ENCODE measurements around the gene CCDC88C. TPM values are rescaled to one million over a fixed set of nuclear protein-coding genes. Genes with fewer than 3 reads are reported as not detected.

CCDC88C gene
- total RNA-seq, 1 experiment from 2014 or later = 29.8 TPM

GRCh38 chr14:91351512-91351862 is 66.1 kb downstream of the CCDC88C start:
- Mint-ChIP-seq H3K27me3 (ENCODE audit: insufficient read depth, unreplicated experiment) (no peaks in the 10 kb centered on the region), H3K4me1 (ENCODE audit: low read depth, unreplicated experiment) (peaks cover 8% of the 10 kb centered on the region), H3K36me3 (ENCODE audit: insufficient read depth, unreplicated experiment) (peaks cover 7% of the 10 kb centered on the region), H3K9me3 (ENCODE audit: unreplicated experiment) (no peaks in the 10 kb centered on the region), H3K27ac (ENCODE audit: unreplicated experiment) (no peak overlapping the region), H3K4me3 (ENCODE audit: unreplicated experiment) (no peak overlapping the region)
- H3K4me1 ChIP-seq = peaks cover 12% of the 10 kb centered on the region; the same call in 1 of the 2 replicates
- no peaks in the 10 kb centered on the region for H3K27me3 ChIP-seq (replicated peaks; ENCODE audit: control insufficient read depth, insufficient read depth, low read length)
- H3K36me3 ChIP-seq (ENCODE audit: control insufficient read depth, insufficient read depth, low read length) = no peaks in the 10 kb centered on the region
- ChIA-PET POLR2A (interaction anchor here (0.6 kb wide), 1 partner anchor 403 kb away, joined by 5 read pairs; no protein-coding TSS in a partner anchor), CTCF (no interaction called here)
- intact Hi-C loops (cut with micrococcal nuclease; ENCODE audit: unreplicated experiment) = no loop called here
- TF ChIP-seq CTCF (IDR thresholded peaks at IDR 0.05; ENCODE audit: insufficient read depth in 1 of 2, low read depth in 1 of 2, low read length in 1 of 2, severe bottlenecking in 1 of 2, unreplicated experiment in 1 of 2) = no peak
- no peak for DNase-seq
- no peaks in the 10 kb centered on the region for H3K9me3 ChIP-seq
- no peak overlapping the region for H3K4me3 ChIP-seq (ENCODE audit: low read depth, low read length)
- BruUV-seq (replicated peaks) = no TSS peak

- POLR2A ChIA-PET = no interaction called here
- no peak overlapping the region for H3K27ac Mint-ChIP-seq (ENCODE audit: unreplicated experiment)
Observed at GRCh38 chr14:91350813-91351511, 66.7 kb downstream of the CCDC88C start.

GRCh38 chr14:91350483-91350812 is 67.2 kb downstream of the CCDC88C start:
- no peak overlapping the region for H3K4me3 Mint-ChIP-seq (ENCODE audit: unreplicated experiment)
- no TSS peak for BruUV-seq (replicated peaks)
- H3K27ac Mint-ChIP-seq (ENCODE audit: unreplicated experiment) = no peak overlapping the region
- H3K4me1 Mint-ChIP-seq (ENCODE audit: low read depth, unreplicated experiment) = peaks cover 8% of the 10 kb centered on the region
- DNase-seq = no peak
- Histone ChIP-seq H3K36me3 (ENCODE audit: control insufficient read depth, insufficient read depth, low read length) (no peaks in the 10 kb centered on the region), H3K9me3 (no peaks in the 10 kb centered on the region), H3K4me1 (peaks cover 12% of the 10 kb centered on the region; the same call in 1 of the 2 replicates), H3K27me3 (replicated peaks; ENCODE audit: control insufficient read depth, insufficient read depth, low read length) (no peaks in the 10 kb centered on the region), H3K4me3 (ENCODE audit: low read depth, low read length) (no peak overlapping the region)
- ChIA-PET CTCF (no interaction called here), POLR2A (no interaction called here)
- intact Hi-C loops (cut with micrococcal nuclease; ENCODE audit: unreplicated experiment) = no loop called here
- no peaks in the 10 kb centered on the region for H3K9me3 Mint-ChIP-seq (ENCODE audit: unreplicated experiment)
- no peak for TF ChIP-seq CTCF (IDR thresholded peaks at IDR 0.05; ENCODE audit: insufficient read depth in 1 of 2, low read depth in 1 of 2, low read length in 1 of 2, severe bottlenecking in 1 of 2, unreplicated experiment in 1 of 2)
- H3K36me3 Mint-ChIP-seq (ENCODE audit: insufficient read depth, unreplicated experiment) = peaks cover 7% of the 10 kb centered on the region
- no peaks in the 10 kb centered on the region for H3K27me3 Mint-ChIP-seq (ENCODE audit: insufficient read depth, unreplicated experiment)

More at GRCh38 chr14:91350813-91351511, 66.7 kb downstream of the CCDC88C start:
- Mint-ChIP-seq H3K4me1 (ENCODE audit: low read depth, unreplicated experiment) (peaks cover 8% of the 10 kb centered on the region), H3K4me3 (ENCODE audit: unreplicated experiment) (no peak overlapping the region), H3K36me3 (ENCODE audit: insufficient read depth, unreplicated experiment) (peaks cover 7% of the 10 kb centered on the region), H3K9me3 (ENCODE audit: unreplicated experiment) (no peaks in the 10 kb centered on the region), H3K27me3 (ENCODE audit: insufficient read depth, unreplicated experiment) (no peaks in the 10 kb centered on the region)
- Histone ChIP-seq H3K4me1 (peaks cover 12% of the 10 kb centered on the region; the same call in 1 of the 2 replicates), H3K27me3 (replicated peaks; ENCODE audit: control insufficient read depth, insufficient read depth, low read length) (no peaks in the 10 kb centered on the region), H3K36me3 (ENCODE audit: control insufficient read depth, insufficient read depth, low read length) (no peaks in the 10 kb centered on the region), H3K4me3 (ENCODE audit: low read depth, low read length) (no peak overlapping the region), H3K9me3 (no peaks in the 10 kb centered on the region)
- intact Hi-C loops (cut with micrococcal nuclease; ENCODE audit: unreplicated experiment) = no loop called here
- TF ChIP-seq CTCF (IDR thresholded peaks at IDR 0.05; ENCODE audit: insufficient read depth in 1 of 2, low read depth in 1 of 2, low read length in 1 of 2, severe bottlenecking in 1 of 2, unreplicated experiment in 1 of 2) = no peak
- BruUV-seq (replicated peaks) = no TSS peak
- no peak for DNase-seq
- CTCF ChIA-PET = no interaction called here
